Sigmoid colon (tissue), 7 donors: Measurements from ENCODE around the gene C19orf25. TPM values are rescaled to one million over a fixed set of nuclear protein-coding genes. Genes with fewer than 3 reads are reported as not detected.
"Not testable (repeated sequence)": the region's sequence is repeated elsewhere in the genome, so short reads cannot be mapped to it uniquely, and the experiment has no call there.

Source experiments
- DNase-seq: peaks from one replicate; pipeline ENCODE4 v3.0.0-alpha.2; 2019
- H3K27ac ChIP-seq, 4 donors: fragments of 200-600 bp; sonication (generic); one replicate each; pipeline ENCODE4 v1.5.1; 2016 to 2019; ENCODE audit warnings: mild to moderate bottlenecking in 1 of 4
- H3K27me3 ChIP-seq, 3 donors: fragments of 200-600 bp; sonication (generic); one replicate each; pipeline ENCODE4 v1.5.1; 2019; ENCODE audit warnings: mild to moderate bottlenecking in 1 of 3
- H3K36me3 ChIP-seq, 4 donors: fragments of 200-600 bp; sonication (generic); one replicate each; pipeline ENCODE4 v1.5.1; 2016 to 2019
- H3K4me1 ChIP-seq, 4 donors: fragments of 200-600 bp; sonication (generic); one replicate each; pipeline ENCODE4 v1.5.1; 2017 to 2019
- H3K4me3 ChIP-seq, 4 donors: fragments of 200-600 bp; sonication (generic); one replicate each; pipeline ENCODE4 v1.5.1; 2017 to 2019; ENCODE audit warnings: mild to moderate bottlenecking in 2 of 4, moderate library complexity in 1 of 4
- H3K9me3 ChIP-seq, 4 donors: fragments of 200-600 bp in 3 of 4; sonication (generic) in 3 of 4; one replicate each; pipeline versions ENCODE4 v1.5.1 to v1.6.1; 2013 to 2019
- CTCF ChIP-seq, 4 experiments: fragments of 450-650 bp in 3 of 4; fragments of 200-600 bp in 1 of 4; IDR thresholded peaks; one replicate each; pipeline ENCODE4 v1.5.1; 2016 to 2019; ENCODE audit warnings: antibody characterized with exemption in 4 of 4, mild to moderate bottlenecking in 3 of 4, moderate library complexity in 2 of 4
- EP300 ChIP-seq, 4 donors: sonication (generic); formaldehyde crosslinking; IDR thresholded peaks; one replicate each; pipeline ENCODE4 v1.6.1; 2017; ENCODE audit warnings: antibody characterized with exemption in 4 of 4
- POLR2A ChIP-seq, 2 donors: fragments of 450-650 bp; IDR thresholded peaks; one replicate each; pipeline ENCODE4 v1.6.1; 2016; ENCODE audit warnings: antibody characterized with exemption in 2 of 2, mild to moderate bottlenecking in 2 of 2, moderate library complexity in 2 of 2
- POLR2AphosphoS5 ChIP-seq, 4 donors: sonication (generic); formaldehyde crosslinking; IDR thresholded peaks; one replicate each; pipeline ENCODE4 v1.6.1; 2017; ENCODE audit warnings: antibody characterized with exemption in 4 of 4
- WGBS, 2 donors: extraction: QIAGEN DNeasy Blood & Tissue Kit; methylation state at CpG; one replicate each; pipeline ENCODE4 v1.1.7; 2013; 5-methylcytosine and 5-hydroxymethylcytosine counted together
- intact Hi-C: fragments of 100-400 bp; cut with DNase I; formaldehyde crosslinking; loops from one replicate; pipeline ENCODE4 v1.15.1; 2023
- polyA plus RNA-seq, 3 donors: library from polyadenylated mRNA; stranded (reverse); fragments of 200-250 nt; gene quantifications; one replicate each; pipeline ENCODE4 v1.2.3, GENCODE V29; 2013
- total RNA-seq, 4 donors: library from RNA; depleted of rRNA; stranded (reverse); fragments of >200 nt; gene quantifications; one replicate each; pipeline ENCODE4 v1.1.0, GENCODE V29; 2016
- donor health status: healthy with polysubstance abuse.
- donor health status: Bipolar disorder and iron deficiency.
- donor health status: healthy.

C19orf25 gene
- total and polyA plus RNA-seq, 7 donors, result 19.6 to 51.5 (median 26.0) TPM

- intact Hi-C loops, result no loop called here
- Histone ChIP-seq H3K27ac (no peak overlapping the region), H3K36me3 (no peaks in the 10 kb centered on the region), H3K9me3 (no peaks in the 10 kb centered on the region), H3K4me1 (peaks cover 0 to 26% (median 20%) of the 10 kb centered on the region in 4 donors), H3K27me3 (peaks cover 25 to 52% (median 51%) of the 10 kb centered on the region in 3 donors), H3K4me3 (no peak overlapping the region)
- TF ChIP-seq CTCF (IDR thresholded peaks at IDR 0.05), result no peak
- TF ChIP-seq EP300 (IDR thresholded peaks at IDR 0.05), result no peak
- DNase-seq, result no peak
- 62 to 70% methylated on average over 18 of the region's 18 CpGs for WGBS, 2 donors
Measured at GRCh38 chr19:1522838-1523237, 43.8 kb upstream of the C19orf25 start.

GRCh38 chr19:1522061-1522460 is 43.0 kb upstream of the C19orf25 start:
- peaks cover 0 to 26% (median 20%) of the 10 kb centered on the region in 4 donors for H3K4me1 ChIP-seq
- 43 to 68% methylated on average over 10 of the region's 10 CpGs for WGBS, 2 donors
- no peaks in the 10 kb centered on the region for H3K36me3 ChIP-seq
- H3K27me3 ChIP-seq, result peaks cover 25 to 45% (median 45%) of the 10 kb centered on the region in 3 donors
- peak overlapping the region in 2 of 4 donors; percentile 41 to 45 for H3K27ac ChIP-seq
- intact Hi-C loops, result no loop called here
- no peak for TF ChIP-seq POLR2AphosphoS5 (IDR thresholded peaks at IDR 0.05)
- TF ChIP-seq EP300 (IDR thresholded peaks at IDR 0.05), result no peak
- no peak for TF ChIP-seq CTCF (IDR thresholded peaks at IDR 0.05)
- no peak for TF ChIP-seq POLR2A (IDR thresholded peaks at IDR 0.05)
- no peaks in the 10 kb centered on the region for H3K9me3 ChIP-seq
- DNase-seq, result no peak
- H3K4me3 ChIP-seq, result no peak overlapping the region

- Histone ChIP-seq H3K4me3 (no peak overlapping the region), H3K27me3 (peaks cover 25 to 41% (median 41%) of the 10 kb centered on the region in 3 donors), H3K4me1 (peaks cover 0 to 26% (median 20%) of the 10 kb centered on the region in 4 donors), H3K27ac (peak overlapping the region in 2 of 4 donors; percentile 41 to 45), H3K9me3 (no peaks in the 10 kb centered on the region), H3K36me3 (no peaks in the 10 kb centered on the region)
- peak; percentile 80 for DNase-seq
- WGBS, 2 donors, result 72 to 75% methylated on average over 14 of the region's 14 CpGs
- intact Hi-C loops, result no loop called here
- TF ChIP-seq POLR2AphosphoS5 (IDR thresholded peaks at IDR 0.05), result no peak
- no peak for TF ChIP-seq POLR2A (IDR thresholded peaks at IDR 0.05)
- no peak for TF ChIP-seq CTCF (IDR thresholded peaks at IDR 0.05)
- TF ChIP-seq EP300 (IDR thresholded peaks at IDR 0.05), result no peak
Measured at GRCh38 chr19:1521636-1522035, 42.6 kb upstream of the C19orf25 start.

- H3K27ac ChIP-seq, result no peak overlapping the region
- peaks cover 0 to 26% (median 20%) of the 10 kb centered on the region in 4 donors for H3K4me1 ChIP-seq
- peaks cover 20 to 27% (median 27%) of the 10 kb centered on the region in 3 donors for H3K27me3 ChIP-seq
- 59 to 75% methylated on average over 17 of the region's 17 CpGs for WGBS, 2 donors
- H3K36me3 ChIP-seq, result no peaks in the 10 kb centered on the region
- no peak for TF ChIP-seq POLR2AphosphoS5 (IDR thresholded peaks at IDR 0.05)
- TF ChIP-seq POLR2A (IDR thresholded peaks at IDR 0.05), result no peak
- TF ChIP-seq CTCF (IDR thresholded peaks at IDR 0.05), result no peak
- no peak for TF ChIP-seq EP300 (IDR thresholded peaks at IDR 0.05)
- no peak overlapping the region for H3K4me3 ChIP-seq
- no peaks in the 10 kb centered on the region for H3K9me3 ChIP-seq
- intact Hi-C loops, result no loop called here
- DNase-seq, result no peak
Measured at GRCh38 chr19:1520203-1520780, 41.3 kb upstream of the C19orf25 start.

GRCh38 chr19:1519802-1520201 is 40.8 kb upstream of the C19orf25 start:
- intact Hi-C loops, H3K9me3 ChIP-seq, H3K4me3 ChIP-seq, H3K27ac ChIP-seq, DNase-seq, H3K36me3 ChIP-seq: not testable (repeated sequence)
- H3K27me3 ChIP-seq, result peaks cover 15 to 22% (median 22%) of the 10 kb centered on the region in 3 donors
- 81 to 86% methylated on average over 8 of the region's 8 CpGs for WGBS, 2 donors
- H3K4me1 ChIP-seq, result peaks cover 0 to 26% (median 20%) of the 10 kb centered on the region in 4 donors
